Kidney (tissue), 14 donors: ENCODE data around the gene EBF4. TPM values are rescaled to one million over a fixed set of nuclear protein-coding genes. Genes with fewer than 3 reads are reported as not detected.
A peak's percentile ranks its signal among the peaks of the same experiment; 100 is the strongest.

ENCODE experiments used
- DNase-seq, 5 donors: peaks; one replicate each; pipeline ENCODE4 v3.0.0-alpha.2; 2013 to 2020
- FAIRE-seq: peaks from 2 replicates; lab custom pipeline; 2012; peaks lifted over from hg19 to GRCh38; lab: Jason Lieb, UNC
- H3K27ac ChIP-seq, 2 donors: one replicate each; pipeline ENCODE4 v1.7.0; 2013; ENCODE audit warnings: low read depth in 2 of 2, low read length in 2 of 2, inconsistent platforms in 1 of 2
- H3K27me3 ChIP-seq: one replicate; pipeline ENCODE4 v1.7.1; 2013; ENCODE audit warnings: low read length, inconsistent platforms; ENCODE audit not compliant: control insufficient read depth, insufficient read depth
- H3K36me3 ChIP-seq, 3 donors: one replicate each; pipeline versions ENCODE4 v1.7.0 to v1.7.1; 2013; ENCODE audit warnings: low read length in 3 of 3, control low read depth in 1 of 3, inconsistent platforms in 1 of 3; ENCODE audit not compliant: insufficient read depth in 3 of 3, control insufficient read depth in 2 of 3
- H3K4me1 ChIP-seq, 3 donors: one replicate each; pipeline versions ENCODE4 v1.7.0 to v1.7.1; 2013; ENCODE audit warnings: low read length in 3 of 3, inconsistent platforms in 1 of 3, low read depth in 1 of 3; ENCODE audit not compliant: control insufficient read depth in 2 of 3, insufficient read depth in 2 of 3
- H3K4me3 ChIP-seq, 3 donors: one replicate each; pipeline versions ENCODE4 v1.7.0 to v1.8.1; 2013; ENCODE audit warnings: low read length in 3 of 3, control low read depth in 1 of 3, inconsistent platforms in 1 of 3
- H3K9ac ChIP-seq, 3 donors: one replicate each; pipeline versions ENCODE4 v1.7.0 to v1.7.1; 2013; ENCODE audit warnings: low read length in 3 of 3, control low read depth in 1 of 3, inconsistent platforms in 1 of 3
- H3K9me3 ChIP-seq, 3 donors: one replicate each; pipeline versions ENCODE4 v1.7.0 to v1.7.1; 2013; ENCODE audit warnings: low read length in 3 of 3, control low read depth in 1 of 3, inconsistent platforms in 1 of 3; ENCODE audit not compliant: control insufficient read depth in 2 of 3, insufficient read depth in 1 of 3
- intact Hi-C: fragments of 100-400 bp; cut with DNase I; formaldehyde crosslinking; loops from one replicate; pipeline ENCODE4 v1.11.1; 2022
- polyA plus RNA-seq: library from polyadenylated mRNA; stranded (reverse); fragments of 350-450 nt; fragmentation: Illumina TruSeq; extraction: RNeasy Lipid Tissue Mini Kit (QIAGEN cat#74804); gene quantifications from one replicate; pipeline ENCODE4 v1.2.3, GENCODE V29; 2014; ENCODE audit warnings: low read depth, low replicate concordance; ENCODE audit not compliant: insufficient read depth
- total RNA-seq: library from RNA; stranded (reverse); fragmentation: NEBNext Ultra II Directional; extraction: Animal tissue kit (Norgen Biotek cat#: 25700); gene quantifications from one replicate; pipeline ENCODE4 v1.2.1, GENCODE V29; 2021
- TF ChIP-seq, protein P1 (sequence below): IDR thresholded peaks from 3 replicates; pipeline ENCODE4 v1.5.1; 2012; ENCODE audit warnings: mild to moderate bottlenecking, moderate library complexity, borderline replicate concordance; ENCODE audit not compliant: insufficient read depth; ENCODE audit errors: extremely low read depth
- donor health status: control.
- donor health status: control.
- donor health status: control.
- donor health status: control.
- donor health status: control.
- donor health status: DM: yes; HTN: yes; CAD: no.
- donor health status: Normal renal cell carcinoma (clear cell type).

The EBF4 gene
- total and polyA plus RNA-seq, 2 donors from 2014 or later, result 8.8 to 10.2 TPM

- DNase-seq (peak in 1 of 5 donors; percentile 28), FAIRE-seq (no peak)
- Histone ChIP-seq H3K27ac (no peak overlapping the region), H3K4me1 (peaks cover 0 to 4% (median 0%) of the 10 kb centered on the region in 3 donors), H3K36me3 (no peaks in the 10 kb centered on the region), H3K27me3 (peaks cover 15% of the 10 kb centered on the region), H3K9me3 (no peaks in the 10 kb centered on the region), H3K9ac (no peak overlapping the region), H3K4me3 (no peak overlapping the region)
- TF ChIP-seq, protein P1, sequence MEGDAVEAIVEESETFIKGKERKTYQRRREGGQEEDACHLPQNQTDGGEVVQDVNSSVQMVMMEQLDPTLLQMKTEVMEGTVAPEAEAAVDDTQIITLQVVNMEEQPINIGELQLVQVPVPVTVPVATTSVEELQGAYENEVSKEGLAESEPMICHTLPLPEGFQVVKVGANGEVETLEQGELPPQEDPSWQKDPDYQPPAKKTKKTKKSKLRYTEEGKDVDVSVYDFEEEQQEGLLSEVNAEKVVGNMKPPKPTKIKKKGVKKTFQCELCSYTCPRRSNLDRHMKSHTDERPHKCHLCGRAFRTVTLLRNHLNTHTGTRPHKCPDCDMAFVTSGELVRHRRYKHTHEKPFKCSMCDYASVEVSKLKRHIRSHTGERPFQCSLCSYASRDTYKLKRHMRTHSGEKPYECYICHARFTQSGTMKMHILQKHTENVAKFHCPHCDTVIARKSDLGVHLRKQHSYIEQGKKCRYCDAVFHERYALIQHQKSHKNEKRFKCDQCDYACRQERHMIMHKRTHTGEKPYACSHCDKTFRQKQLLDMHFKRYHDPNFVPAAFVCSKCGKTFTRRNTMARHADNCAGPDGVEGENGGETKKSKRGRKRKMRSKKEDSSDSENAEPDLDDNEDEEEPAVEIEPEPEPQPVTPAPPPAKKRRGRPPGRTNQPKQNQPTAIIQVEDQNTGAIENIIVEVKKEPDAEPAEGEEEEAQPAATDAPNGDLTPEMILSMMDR, result no peak
- intact Hi-C loops, result no loop called here
These were observed 61.8 kb downstream of the EBF4 start for GRCh38 chr20:2754424-2754823.

- intact Hi-C loops, result no loop called here
- TF ChIP-seq, protein P1, result no peak
- FAIRE-seq (no peak), DNase-seq (no peak)
- Histone ChIP-seq H3K9me3 (no peaks in the 10 kb centered on the region), H3K27me3 (peaks cover 10% of the 10 kb centered on the region), H3K36me3 (no peaks in the 10 kb centered on the region), H3K4me3 (no peak overlapping the region), H3K27ac (no peak overlapping the region), H3K4me1 (peaks cover 0 to 4% (median 0%) of the 10 kb centered on the region in 3 donors), H3K9ac (no peak overlapping the region)
These were observed 63.0 kb downstream of the EBF4 start for GRCh38 chr20:2755451-2756055.

DNA sequence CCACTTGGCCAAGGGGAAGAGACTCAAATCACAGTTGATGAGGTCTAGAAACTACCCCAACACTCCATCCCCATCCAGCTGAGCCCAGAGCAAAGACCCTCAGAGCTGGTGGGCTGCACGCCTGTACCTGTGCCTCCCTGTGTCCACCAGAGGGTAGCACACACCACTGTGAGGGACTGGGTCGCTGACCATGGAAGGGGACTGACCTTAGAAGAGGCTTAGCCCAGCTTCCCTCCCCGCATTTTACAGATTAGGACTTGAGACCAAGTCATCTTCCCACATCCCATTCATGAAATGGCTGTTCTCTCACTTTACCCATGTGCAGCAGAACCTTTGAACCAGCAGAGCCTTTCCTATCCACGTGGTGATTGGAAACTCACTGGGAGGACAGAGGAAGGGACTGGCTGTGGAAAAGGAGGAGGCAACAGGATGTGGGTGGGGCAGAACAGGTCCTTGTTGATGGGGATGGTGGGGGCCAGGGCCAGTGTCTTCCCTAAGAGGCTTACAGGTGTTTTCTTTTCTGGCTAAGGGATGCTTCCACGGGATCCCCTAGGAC is 63.6 kb downstream of the EBF4 start:
- Histone ChIP-seq H3K27me3 (peaks cover 10% of the 10 kb centered on the region), H3K36me3 (no peaks in the 10 kb centered on the region), H3K4me3 (no peak overlapping the region), H3K4me1 (peaks cover 0 to 4% (median 0%) of the 10 kb centered on the region in 3 donors), H3K27ac (no peak overlapping the region), H3K9me3 (no peaks in the 10 kb centered on the region), H3K9ac (no peak overlapping the region)
- TF ChIP-seq, protein P1, result peak; percentile 31
- intact Hi-C loops, result no loop called here
- DNase-seq (peak in 3 of 5 donors; percentile 76 to 83 (median 76)), FAIRE-seq (no peak)

DNA sequence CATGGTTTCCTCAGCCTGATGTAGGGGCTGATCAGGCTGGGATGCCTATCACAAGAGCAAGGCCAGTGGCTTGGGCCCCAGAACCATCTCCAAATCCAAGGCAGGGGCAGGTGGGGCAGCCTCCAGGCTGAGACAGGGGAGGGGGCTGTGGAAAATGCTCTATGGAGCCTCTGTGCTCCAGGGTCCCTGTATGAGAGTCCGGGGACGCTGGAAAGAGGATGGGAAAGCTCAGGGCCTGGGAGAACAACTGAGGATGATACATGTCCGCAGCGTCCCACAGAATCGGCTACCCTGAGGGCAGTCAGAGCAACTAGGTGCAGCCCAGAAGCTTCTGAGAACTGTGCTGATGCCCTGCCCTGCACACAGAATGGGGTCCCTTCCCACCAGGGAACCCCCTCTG is 64.4 kb downstream of the EBF4 start:
- H3K27ac ChIP-seq, result no peak overlapping the region
- no peak for DNase-seq
- no peak for FAIRE-seq
- no peaks in the 10 kb centered on the region for H3K9me3 ChIP-seq
- no peaks in the 10 kb centered on the region for H3K36me3 ChIP-seq
- peaks cover 0 to 4% (median 0%) of the 10 kb centered on the region in 3 donors for H3K4me1 ChIP-seq
- intact Hi-C loops, result no loop called here
- H3K27me3 ChIP-seq, result peaks cover 10% of the 10 kb centered on the region
- H3K9ac ChIP-seq, result no peak overlapping the region
- TF ChIP-seq, protein P1, result no peak
- no peak overlapping the region for H3K4me3 ChIP-seq
